GM18499 (cell line): Measurements from ENCODE around the gene TSNAX.
"Not testable (repeated sequence)": the region's sequence is repeated elsewhere in the genome, so short reads cannot be mapped to it uniquely, and the experiment has no call there.

Source experiments
- ATAC-seq: cut with Tn5 transposase; IDR thresholded peaks from one replicate; pipeline ENCODE4 v1.9.1; 2021; ENCODE audit warnings: moderate number of reproducible peaks; ENCODE audit not compliant: insufficient read depth, unreplicated experiment

The TSNAX gene, protein sequence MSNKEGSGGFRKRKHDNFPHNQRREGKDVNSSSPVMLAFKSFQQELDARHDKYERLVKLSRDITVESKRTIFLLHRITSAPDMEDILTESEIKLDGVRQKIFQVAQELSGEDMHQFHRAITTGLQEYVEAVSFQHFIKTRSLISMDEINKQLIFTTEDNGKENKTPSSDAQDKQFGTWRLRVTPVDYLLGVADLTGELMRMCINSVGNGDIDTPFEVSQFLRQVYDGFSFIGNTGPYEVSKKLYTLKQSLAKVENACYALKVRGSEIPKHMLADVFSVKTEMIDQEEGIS

DNA sequence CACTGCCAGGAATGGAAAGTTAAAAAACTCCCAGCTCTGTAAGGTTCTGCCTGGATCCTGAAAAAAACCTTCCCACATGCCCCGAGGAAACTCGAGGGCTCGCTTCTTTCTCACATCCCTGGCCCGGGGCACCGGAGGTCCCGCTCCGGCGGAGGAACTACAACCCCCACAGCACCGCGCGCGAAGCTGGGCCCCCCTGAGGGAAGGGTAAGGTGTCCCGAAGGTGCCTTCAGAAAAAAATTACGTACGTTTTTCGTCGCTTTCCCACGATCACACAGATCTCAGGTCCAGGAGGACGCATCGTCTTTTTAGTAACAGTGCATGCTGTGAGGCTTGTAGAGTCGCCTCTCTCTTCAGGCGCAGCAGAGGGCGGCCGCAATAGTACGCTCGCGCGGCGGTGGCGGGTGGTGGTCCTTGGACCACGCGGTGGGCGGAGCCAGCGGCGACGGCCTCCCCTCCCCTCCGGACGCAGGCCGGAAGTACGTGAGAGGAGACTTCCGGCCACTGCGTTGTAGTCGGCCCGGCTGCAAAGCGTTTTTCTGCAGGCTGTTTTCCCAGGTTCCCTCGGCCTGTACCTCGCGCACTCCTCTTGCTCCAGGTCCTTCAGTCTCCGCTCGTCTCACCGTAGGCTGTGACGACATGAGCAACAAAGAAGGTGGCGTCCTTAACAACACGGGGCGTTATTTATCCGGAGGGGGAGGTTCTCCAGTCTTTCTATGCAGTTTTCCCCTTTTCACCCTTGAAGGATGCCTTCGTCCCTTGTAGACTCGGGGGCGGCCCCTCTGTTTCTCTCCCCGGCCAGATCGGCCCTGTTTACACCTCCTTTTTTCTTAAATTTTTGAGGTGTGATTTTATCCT, at the start of gene TSNAX:
TSS of gene TSNAX (plus strand) at position 498 of the 858 bp plus-strand sequence. CDS start at position 640, 142 bp downstream.
- peak; percentile 89 for ATAC-seq

DNA sequence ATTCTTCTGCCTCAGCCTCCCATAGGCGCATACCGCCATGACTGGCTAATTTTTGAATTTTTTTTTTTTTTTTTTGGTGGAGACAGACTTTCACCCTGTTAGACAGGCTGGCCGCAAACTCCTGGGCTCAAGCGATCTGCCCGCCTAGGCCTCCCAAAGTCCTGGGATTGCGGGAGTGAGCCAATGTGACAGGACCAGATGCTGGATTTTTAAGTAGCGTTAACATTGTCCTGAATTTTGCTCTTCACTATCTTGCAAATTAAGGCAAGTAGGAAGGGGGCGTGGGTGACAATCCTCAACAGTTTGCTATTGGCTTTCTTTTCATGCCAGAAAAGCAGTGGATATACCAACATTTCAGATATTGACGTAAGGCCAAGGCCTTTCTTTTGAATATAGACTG, 49.7 kb upstream of the TSNAX start:
- ATAC-seq = no peak

DNA sequence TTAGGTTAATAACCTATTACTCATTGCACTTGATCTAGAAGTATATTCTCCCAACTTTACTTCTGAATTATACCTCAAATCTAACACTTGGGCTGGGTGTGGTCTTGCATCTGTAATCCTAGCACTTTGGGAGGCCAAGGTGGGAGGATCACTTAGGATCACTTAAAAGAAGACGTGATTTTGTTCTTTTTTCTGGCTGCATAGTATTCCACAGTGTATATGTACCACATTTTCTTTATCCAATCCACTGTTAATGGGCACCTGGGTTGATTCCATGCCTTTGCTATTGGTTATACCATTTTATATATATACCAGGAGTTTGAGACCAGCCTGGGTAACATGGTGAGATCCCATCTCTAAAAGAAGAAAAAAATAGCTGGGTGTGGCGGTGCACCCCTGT, 48.5 kb upstream of the TSNAX start:
- ATAC-seq = no peak

DNA sequence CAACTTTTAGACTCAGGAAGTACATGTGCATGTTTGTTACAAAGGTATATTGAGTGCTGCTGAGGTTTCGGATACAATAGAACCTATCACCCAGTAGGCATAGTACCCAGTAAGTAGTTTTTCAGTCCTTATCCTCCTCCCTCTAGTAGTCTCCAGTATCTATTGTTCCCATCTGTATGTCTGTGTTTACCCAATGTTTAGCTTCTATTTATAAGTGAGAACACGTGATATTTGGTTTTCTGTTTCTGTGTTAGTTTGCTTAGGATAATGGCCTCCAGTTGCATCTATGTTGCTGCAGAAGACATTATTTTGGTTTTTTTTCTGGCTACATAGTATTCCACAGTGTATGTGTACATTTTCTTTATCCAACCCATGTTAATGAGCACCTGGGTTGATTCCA, 47.2 kb upstream of the TSNAX start:
- ATAC-seq = no peak

DNA sequence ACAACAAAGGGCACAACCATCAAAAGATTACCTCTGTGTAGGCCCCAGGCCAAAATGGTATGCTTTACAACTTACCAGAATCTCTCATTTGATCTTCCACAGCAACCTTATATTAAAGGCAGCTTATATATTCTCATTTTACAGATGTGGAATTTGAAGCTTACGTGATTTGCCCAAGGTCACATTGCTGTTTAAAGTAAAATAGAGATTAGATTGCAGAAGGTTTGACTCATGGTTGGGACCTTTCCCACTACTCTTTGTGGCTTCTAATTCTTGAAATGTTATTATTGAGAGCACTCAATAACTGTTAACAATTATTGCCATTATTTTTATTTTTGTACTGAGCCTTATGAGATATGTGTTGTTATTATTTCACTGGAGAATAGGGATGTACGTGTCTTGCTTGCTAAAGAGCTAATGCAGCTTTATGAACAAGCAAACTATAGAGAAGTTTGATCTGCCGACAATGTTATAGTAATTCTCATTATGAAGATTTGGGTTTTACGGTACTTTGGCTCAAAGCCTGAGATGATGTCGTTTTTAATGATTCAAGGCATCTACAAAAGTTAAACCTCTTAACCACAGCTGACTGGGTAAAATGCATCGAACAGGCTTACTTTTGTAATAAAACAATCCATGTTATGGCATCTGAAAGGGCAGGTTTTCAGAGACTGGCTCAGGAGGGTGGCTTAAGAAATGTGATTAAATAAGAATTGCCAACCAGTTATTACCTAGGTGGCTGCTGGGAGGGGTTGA, 43.3 kb upstream of the TSNAX start:
- no peak for ATAC-seq

DNA sequence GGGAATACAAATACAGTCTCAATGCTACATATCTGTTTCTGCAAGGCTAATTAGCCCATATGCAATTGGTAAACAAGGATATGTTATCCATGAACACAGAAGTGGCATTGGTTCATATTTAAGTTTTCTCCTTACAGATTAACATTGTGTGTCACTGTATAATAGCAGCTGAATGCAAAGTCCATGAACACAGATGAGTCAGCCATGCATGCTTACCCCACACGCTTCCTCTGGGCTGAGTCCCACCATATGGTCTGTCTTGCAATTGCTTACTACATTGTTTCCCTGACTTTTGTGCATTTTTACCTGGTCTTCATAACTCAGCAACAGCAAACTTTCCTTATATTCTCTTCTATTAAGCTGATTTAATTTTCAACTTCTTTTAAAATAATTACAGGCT, 41.5 kb upstream of the TSNAX start:
- ATAC-seq = no peak

DNA sequence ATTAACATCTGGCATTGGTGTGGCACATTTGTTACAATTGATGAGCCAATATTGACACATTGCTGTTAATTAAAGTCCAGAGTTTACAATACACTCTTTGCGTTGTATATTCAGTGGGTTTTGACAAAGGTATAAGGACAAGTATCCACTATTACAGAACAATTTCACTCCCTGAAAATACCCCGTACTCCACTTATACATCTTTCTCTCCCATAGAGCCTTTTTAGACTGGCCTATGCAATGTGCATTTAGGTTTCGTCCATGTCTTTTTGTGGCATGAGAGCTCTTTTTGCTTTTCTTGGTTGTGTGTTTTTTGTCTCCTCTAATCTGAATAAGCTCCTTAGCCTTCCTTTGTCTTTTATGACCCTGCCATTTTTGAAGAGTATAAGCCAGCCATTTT, 40.6 kb upstream of the TSNAX start:
- ATAC-seq = no peak

DNA sequence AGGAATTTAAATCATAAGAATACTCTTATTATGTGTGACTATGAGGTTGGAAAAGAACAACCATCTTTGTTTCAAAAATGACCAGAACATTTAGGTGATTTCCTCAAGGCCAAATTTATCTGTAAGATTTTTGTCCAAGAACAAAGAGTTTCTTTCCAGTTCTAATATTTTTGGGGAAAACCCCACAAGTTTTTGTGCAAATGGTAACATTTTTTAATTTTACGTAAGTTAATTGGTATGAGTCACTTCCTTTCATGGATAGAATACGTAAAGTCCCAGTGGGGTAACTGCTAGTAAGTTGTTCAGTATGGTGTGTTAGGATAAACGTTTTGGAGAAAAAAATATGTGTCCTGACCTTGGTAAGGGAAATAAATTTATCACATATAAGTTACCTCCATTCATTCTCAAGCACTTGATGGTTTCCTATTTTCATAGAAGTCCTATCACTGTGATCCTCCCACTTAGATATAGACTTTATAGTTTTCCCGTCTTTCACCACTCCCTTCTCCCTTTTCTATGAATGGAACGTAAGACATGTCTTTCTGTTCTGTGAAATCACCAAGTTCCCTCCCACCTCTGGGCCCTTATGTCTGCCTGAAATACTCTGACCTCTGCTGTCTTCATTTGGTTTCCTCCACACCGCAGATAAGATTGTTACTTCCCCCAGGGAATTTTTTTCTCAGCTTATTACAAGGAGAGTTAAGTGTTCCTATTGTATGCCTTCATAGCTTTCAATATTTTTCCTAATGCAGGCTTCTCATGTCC, 34.9 kb upstream of the TSNAX start:
- no peak for ATAC-seq

DNA sequence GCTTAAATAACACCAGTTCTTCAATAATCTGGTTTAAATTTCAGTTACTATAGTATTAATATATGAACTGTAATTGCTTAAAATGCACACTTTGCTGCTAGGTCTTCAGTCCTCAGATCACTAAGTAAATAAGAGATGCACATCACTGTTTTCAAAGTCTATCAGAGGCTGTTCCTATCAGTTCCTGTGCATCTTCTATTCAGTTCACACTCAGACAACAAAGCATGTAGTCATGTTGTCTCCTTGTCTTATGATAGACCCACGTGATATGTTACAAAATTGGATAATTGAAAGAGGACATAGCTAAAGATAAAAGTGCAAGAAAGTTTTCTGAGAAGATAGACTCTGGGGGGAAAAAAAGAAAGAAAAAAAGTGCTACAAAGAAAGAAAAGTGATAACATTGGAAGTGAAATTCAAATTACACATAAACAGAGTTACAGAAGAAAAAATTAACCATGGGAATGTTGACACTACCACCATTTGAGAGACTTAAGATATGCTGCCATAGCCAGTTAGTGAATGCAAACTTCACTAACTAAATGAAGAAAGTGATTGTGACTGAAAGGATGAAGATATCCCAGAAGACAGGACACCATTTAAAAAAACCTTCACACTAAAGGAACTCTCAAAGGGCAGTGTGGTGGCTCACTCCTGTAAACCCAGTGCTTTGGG, 33.9 kb upstream of the TSNAX start:
- ATAC-seq = no peak

DNA sequence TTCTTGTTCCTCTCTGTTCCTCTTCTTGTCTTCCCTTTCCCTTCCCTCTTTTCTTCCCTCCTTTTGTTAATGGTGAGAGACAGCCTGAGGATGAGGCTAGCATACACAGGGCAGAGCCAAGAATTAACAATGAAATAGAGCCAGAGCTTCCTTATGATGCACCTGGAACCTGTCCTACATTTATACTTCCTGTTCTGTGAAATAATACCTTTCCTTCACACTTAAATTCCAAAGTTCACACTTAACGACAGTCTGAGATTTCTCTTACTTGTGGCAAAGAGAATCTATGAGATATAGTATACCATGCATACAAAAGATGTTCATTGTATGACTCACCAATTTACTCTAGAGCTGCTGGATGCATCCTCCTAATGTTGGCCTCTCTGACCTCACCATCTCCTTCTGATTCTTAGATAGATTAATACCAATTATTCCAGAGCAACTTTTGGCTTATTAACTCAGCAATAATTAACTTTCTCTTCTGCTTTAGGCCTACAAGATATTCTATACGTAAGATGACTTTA, 30.8 kb upstream of the TSNAX start:
- ATAC-seq = no peak

DNA sequence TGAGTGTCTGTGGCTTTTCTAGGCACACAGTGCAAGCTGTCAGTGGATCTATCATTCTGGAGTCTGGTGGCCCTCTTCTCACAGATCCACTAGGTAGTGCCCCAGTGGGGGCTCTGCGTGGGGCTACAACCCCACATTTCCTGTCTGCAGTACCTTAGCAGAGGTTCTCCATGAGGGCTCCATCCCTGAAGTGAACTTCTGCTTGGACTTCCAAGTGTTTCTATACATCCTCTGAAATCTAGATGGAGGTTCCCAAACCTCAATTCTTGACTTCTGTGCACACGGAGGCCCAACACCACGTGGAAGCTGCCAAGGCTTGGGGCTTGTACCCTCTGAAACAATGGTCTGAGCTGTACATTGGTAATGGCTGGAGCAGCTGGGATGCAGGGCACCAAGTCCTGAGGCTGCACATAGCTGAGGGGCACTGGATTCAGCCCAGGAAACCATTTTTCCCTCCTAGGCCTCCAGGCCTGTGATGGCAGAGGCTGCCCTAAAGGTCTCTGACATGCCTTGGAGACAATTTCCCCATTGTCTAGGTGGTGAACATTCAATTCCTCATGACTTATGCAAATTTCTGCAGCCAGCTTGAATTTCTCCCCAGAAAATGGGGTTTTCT, 29.2 kb upstream of the TSNAX start:
- ATAC-seq = no peak

DNA sequence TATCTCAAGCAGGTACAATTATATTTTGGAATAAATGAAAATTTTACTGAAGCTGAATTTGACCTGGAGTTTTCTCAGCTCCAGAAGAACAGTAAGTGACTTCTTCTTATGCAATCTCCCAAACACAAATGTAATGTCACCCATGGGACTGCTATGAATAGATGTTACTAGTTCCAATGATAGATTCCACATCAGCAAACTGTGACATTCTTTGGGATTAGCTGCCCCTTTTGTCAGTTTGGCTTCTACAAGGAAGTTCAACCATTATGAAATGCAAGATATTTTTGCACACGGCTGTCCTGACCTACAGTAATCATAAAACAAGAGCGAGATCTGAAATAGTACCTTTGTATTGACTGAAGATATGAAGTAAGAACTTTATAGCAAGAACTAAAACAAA, 27.8 kb upstream of the TSNAX start:
- ATAC-seq = no peak

DNA sequence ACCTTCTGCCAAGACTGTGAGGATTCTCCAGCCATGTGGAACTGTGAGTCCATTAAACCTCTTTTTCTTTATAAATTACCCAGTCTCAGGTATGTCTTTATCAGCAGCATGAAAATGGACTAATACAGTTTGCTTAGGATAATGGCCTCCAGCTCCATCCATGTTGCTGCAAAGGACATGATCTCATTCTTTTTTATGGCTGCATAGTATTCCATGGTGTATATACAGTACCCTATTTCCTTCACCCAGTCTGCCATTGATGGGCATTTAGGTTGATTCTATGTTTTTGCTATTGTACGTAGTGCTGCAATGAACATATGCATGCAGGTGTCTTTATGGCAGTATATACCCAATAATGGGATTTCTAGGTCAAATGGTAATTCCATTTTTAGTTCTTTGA, 25.3 kb upstream of the TSNAX start:
- ATAC-seq = not testable (repeated sequence)

DNA sequence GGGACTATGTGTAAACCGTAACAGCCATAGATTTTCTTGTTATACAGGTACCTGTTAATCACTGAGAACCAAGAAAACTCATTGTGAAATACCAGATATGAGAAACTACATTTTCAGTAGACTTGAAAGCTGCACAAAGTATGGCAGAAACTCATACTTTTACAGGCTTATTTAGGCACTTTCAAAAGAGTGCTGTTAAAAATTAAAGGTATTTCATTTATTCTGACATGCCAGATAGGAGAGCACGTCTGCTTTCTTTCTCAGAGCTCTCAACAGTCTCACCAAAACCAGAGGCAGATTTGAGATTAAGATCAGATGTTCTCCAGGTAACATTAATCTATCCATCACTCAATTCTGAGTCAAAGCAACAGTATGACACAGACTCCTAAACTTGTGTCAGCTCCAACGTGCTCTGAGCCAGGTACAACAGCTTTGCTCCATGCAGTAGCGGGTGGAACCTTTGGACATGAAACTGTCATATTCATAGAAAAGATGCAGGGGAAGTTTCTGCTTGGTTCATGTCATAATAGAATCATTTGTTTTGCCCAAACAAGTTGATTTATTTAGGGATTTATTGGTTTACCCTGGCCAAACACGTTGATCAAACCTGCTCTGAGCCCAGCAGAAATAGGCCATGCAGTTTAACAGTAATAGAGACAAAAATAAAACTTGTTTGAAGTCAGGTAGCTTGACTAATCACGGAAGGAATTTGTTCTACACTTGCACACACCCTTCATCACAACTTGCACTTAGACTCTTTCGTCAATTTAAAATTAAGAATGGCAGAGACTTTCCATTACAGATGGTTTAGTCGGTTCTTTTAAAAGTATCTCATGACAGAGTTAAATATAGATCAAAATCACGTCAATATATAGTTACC, 20.8 kb upstream of the TSNAX start:
- no peak for ATAC-seq

DNA sequence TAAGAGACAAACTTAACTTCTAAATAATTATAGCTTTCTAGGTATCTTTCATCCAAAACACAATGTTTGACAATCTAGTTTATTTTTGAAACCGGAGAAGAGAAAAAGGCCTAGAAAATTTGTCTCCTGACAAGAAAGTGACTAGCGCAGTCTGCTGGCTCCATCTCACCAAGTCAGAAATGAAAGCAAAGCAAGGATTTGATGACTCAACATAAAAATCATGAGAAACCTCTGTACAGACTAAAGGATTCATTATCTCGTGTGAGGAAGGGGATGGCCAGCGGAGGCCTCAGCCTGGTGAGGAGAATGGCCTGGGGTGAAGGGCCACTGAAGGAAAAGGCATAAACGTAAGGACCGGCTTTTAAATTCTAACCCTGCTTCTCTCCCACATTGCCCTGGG, 20.0 kb upstream of the TSNAX start:
- no peak for ATAC-seq

DNA sequence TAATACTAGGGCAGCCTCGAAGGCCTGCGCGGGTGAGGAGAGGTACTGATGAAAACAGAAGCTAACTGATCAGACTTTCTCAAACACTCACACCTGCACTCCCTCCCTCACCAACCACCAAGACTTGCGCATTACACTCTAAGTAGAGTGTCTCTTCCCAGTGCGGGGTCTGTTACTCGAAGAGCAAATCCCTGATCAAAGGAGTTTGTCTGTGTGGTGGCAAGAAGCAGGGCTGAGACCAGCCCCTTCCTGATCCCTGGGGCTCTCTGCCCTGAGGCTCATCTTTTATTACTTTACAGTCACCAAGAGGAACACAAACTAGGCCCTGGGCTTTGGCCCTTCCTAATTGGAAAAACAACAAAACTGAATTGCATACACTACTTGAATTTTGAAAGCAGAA, 19.5 kb upstream of the TSNAX start:
- ATAC-seq = no peak

DNA sequence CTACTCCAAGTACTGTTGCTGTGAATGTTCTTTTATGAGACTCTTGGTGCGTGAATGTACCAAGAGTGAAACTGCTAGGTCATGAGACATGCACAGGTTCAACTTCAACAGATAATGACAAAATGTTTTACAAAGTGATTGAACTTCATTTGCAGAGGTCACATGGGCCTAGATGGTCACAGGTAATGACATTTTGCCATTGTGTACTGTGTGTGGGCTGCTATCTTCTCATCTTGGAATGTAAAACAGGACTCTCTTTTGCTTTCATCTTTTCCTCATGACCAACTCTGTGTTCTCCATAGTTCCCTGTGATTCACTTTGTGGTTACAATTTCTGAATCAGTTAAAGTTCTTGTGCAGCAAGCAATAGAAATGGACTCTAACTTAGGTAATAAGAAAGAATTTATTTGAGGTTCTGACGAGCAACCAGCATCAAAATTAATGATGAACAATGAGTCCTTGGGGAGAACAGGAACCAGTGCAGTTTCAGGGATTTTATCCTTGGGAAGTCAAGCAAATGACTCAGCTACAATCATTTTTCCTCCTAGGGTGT, 16.2 kb upstream of the TSNAX start:
- ATAC-seq = no peak

DNA sequence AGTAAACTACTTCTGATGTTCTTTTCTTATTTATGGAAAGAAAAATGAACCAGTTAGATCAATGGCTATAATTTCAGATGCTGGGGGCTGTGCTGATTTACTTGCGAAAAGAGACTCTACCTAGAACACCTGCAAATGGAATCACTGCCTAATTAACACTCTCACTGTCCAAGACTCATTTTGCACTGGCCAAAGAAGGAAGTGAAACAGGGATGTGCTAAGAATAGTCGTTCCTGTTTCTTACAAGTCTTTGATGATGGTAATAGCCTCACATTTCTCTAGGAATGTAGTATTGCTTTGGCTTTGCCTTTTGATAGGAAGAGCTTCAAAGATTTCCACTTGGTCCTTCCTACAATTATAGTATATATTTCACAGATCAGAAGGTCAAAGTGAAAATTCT, 12.7 kb upstream of the TSNAX start:
- ATAC-seq = no peak
